Panc1 (cell line): ENCODE results near the gene SYT17. TPM values are rescaled to one million over a fixed set of nuclear protein-coding genes. Genes with fewer than 3 reads are reported as not detected.

Experiments
- ATAC-seq: fragments of 200-7000 bp; cut with Tn5 transposase; 2 replicates; pipeline ENCODE4 v1.9.1; 2020; ENCODE audit warnings: mild to moderate bottlenecking, moderate library complexity
- BruUV-seq: library from RNA; stranded (reverse); fragments of 400-500 nt; replicated peaks from 2 replicates; lab custom pipeline; 2021; lab: Mats Ljungman, UMichigan
- CTCF ChIA-PET: fragments of 300-600 bp; sonication (Branson Sonifier 250); formaldehyde crosslinking; loops from one replicate; lab custom pipeline; 2022; ENCODE audit warnings: antibody characterized with exemption; lab: Charles Lee
- POLR2A ChIA-PET: fragments of 300-600 bp; sonication (Branson Sonifier 250); formaldehyde crosslinking; loops from one replicate; lab custom pipeline; 2022; ENCODE audit warnings: antibody characterized with exemption; lab: Charles Lee
- DNase-seq: peaks from one replicate; pipeline ENCODE4 v3.0.0-alpha.2; 2010; ENCODE audit warnings: low read depth, low spot score
- H3K27ac ChIP-seq: 2 replicates; pipeline ENCODE4 v1.5.1; 2011; ENCODE audit warnings: mild to moderate bottlenecking, low read length, inconsistent platforms
- H3K27me3 ChIP-seq: fragments of 200-500 bp; sonication (Bioruptor generic); 2 replicates; pipeline ENCODE4 v1.6.0; 2014; ENCODE audit warnings: low read length, inconsistent platforms; ENCODE audit not compliant: control insufficient read depth, insufficient read depth
- H3K36me3 ChIP-seq: fragments of 200-500 bp; sonication (Bioruptor generic); 2 replicates; pipeline ENCODE4 v1.5.1; 2014; ENCODE audit warnings: inconsistent platforms, mild to moderate bottlenecking, low read length, moderate library complexity; ENCODE audit not compliant: control insufficient read depth, insufficient read depth
- H3K4me1 ChIP-seq: 2 replicates; pipeline ENCODE4 v1.5.1; 2011; ENCODE audit warnings: inconsistent platforms, mild to moderate bottlenecking, low read length, moderate library complexity; ENCODE audit not compliant: control insufficient read depth, insufficient read depth
- H3K4me3 ChIP-seq, 2 experiments: 2 replicates each; pipeline ENCODE4 v1.5.1; 2011 to 2012; ENCODE audit warnings: low read depth in 2 of 2, low read length in 2 of 2, mild to moderate bottlenecking in 2 of 2, inconsistent platforms in 1 of 2, moderate library complexity in 1 of 2
- H3K9me3 ChIP-seq: fragments of 200-500 bp; sonication (Bioruptor generic); 2 replicates; pipeline ENCODE4 v1.5.1; 2014; ENCODE audit warnings: low read depth, mild to moderate bottlenecking, inconsistent platforms, low read length, moderate library complexity; ENCODE audit not compliant: control insufficient read depth, insufficient read depth
- CTCF ChIP-seq: fragments of 450-650 bp; IDR thresholded peaks from 2 replicates; pipeline ENCODE4 v1.5.1; 2017; ENCODE audit warnings: mild to moderate bottlenecking
- POLR2AphosphoS5 ChIP-seq: IDR thresholded peaks from 2 replicates; pipeline ENCODE4 v1.6.1; 2012; ENCODE audit warnings: mild to moderate bottlenecking, low read depth, low read length, moderate library complexity
- REST ChIP-seq, 2 experiments: IDR thresholded peaks; 2 replicates each; pipeline ENCODE4 v1.6.1; 2011 to 2012; ENCODE audit warnings: low read depth in 2 of 2, control low read depth in 1 of 2, low read length in 1 of 2, mild to moderate bottlenecking in 1 of 2, moderate library complexity in 1 of 2; ENCODE audit not compliant: insufficient read depth in 1 of 2
- SIN3A ChIP-seq: IDR thresholded peaks from 2 replicates; pipeline ENCODE4 v1.6.1; 2012; ENCODE audit warnings: low read depth, mild to moderate bottlenecking, low read length, moderate library complexity, borderline replicate concordance; ENCODE audit not compliant: insufficient read depth
- TCF7L2 ChIP-seq: IDR thresholded peaks from 2 replicates; pipeline ENCODE4 v1.6.1; 2011; ENCODE audit warnings: mild to moderate bottlenecking, low read depth, low read length, inconsistent platforms
- in situ Hi-C: cut with HindIII; loops from 2 replicates; pipeline ENCODE4 v1.10.0; 2016; ENCODE audit warnings: low sequenced_read_pairs, low pct_unique_long_range_greater_than_20kb
- intact Hi-C: fragments of 100-400 bp; cut with micrococcal nuclease; formaldehyde crosslinking; loops from one replicate; pipeline ENCODE4 v1.10.0; 2022; ENCODE audit not compliant: unreplicated experiment
- total RNA-seq: library from RNA; stranded (reverse); gene quantifications from one replicate; pipeline ENCODE4 v1.2.1, GENCODE V29; 2021; ENCODE audit not compliant: unreplicated experiment

The SYT17 gene
- total RNA-seq, 1 experiment from 2014 or later: 5.4 TPM

- Histone ChIP-seq H3K27me3 (no peaks in the 10 kb centered on the region; the same call in 1 of the 2 replicates), H3K9me3 (no peaks in the 10 kb centered on the region), H3K27ac (no peak overlapping the region), H3K4me1 (no peaks in the 10 kb centered on the region), H3K4me3 (no peak overlapping the region), H3K36me3 (no peaks in the 10 kb centered on the region)
- TF ChIP-seq REST (IDR thresholded peaks at IDR 0.05; ENCODE audit: insufficient read depth in 1 of 2, low read depth in 2 of 2, low read length in 1 of 2): no peak
- no peak for TF ChIP-seq TCF7L2
- TF ChIP-seq SIN3A: no peak
- no peak for TF ChIP-seq CTCF
- TF ChIP-seq POLR2AphosphoS5: no peak
- CTCF ChIA-PET: no interaction called here
- in situ Hi-C loops (no loop called here), intact Hi-C loops (no loop called here)
- BruUV-seq: no TSS peak
- ATAC-seq (no peak), DNase-seq (no peak)
- POLR2A ChIA-PET: no interaction called here
Measured at GRCh38 chr16:19314718-19315425, 146.8 kb downstream of the SYT17 start.

- POLR2A ChIA-PET: no interaction called here
- no peak overlapping the region for H3K27ac ChIP-seq
- BruUV-seq: no TSS peak
- H3K36me3 ChIP-seq: no peaks in the 10 kb centered on the region
- peaks cover 2% of the 10 kb centered on the region; the same call in 1 of the 2 replicates for H3K27me3 ChIP-seq
- in situ Hi-C loops: no loop called here
- H3K4me1 ChIP-seq: no peaks in the 10 kb centered on the region
- intact Hi-C loops: no loop called here
- CTCF ChIA-PET: no interaction called here
- DNase-seq: no peak
- H3K4me3 ChIP-seq: no peak overlapping the region
- H3K9me3 ChIP-seq: no peaks in the 10 kb centered on the region
- no peak for TF ChIP-seq SIN3A
- TF ChIP-seq CTCF: no peak
- ATAC-seq: no peak
Measured at GRCh38 chr16:19315889-19316433, 147.9 kb downstream of the SYT17 start.
